Activated CD8-positive, alpha-beta memory T cell treated with anti-CD3 and anti-CD28 coated beads, Interleukin-2, amount 50 U/mL, for 24 hours (primary cell): Measurements from ENCODE around the gene NLRP6.
"Not testable (repeated sequence)": the region's sequence is repeated elsewhere in the genome, so short reads cannot be mapped to it uniquely, and the experiment has no call there.

ENCODE experiments used
- DNase-seq: peaks from one replicate; pipeline ENCODE4 v3.0.0-alpha.2; 2020; ENCODE audit errors: extremely low read depth

NLRP6 gene

DNA sequence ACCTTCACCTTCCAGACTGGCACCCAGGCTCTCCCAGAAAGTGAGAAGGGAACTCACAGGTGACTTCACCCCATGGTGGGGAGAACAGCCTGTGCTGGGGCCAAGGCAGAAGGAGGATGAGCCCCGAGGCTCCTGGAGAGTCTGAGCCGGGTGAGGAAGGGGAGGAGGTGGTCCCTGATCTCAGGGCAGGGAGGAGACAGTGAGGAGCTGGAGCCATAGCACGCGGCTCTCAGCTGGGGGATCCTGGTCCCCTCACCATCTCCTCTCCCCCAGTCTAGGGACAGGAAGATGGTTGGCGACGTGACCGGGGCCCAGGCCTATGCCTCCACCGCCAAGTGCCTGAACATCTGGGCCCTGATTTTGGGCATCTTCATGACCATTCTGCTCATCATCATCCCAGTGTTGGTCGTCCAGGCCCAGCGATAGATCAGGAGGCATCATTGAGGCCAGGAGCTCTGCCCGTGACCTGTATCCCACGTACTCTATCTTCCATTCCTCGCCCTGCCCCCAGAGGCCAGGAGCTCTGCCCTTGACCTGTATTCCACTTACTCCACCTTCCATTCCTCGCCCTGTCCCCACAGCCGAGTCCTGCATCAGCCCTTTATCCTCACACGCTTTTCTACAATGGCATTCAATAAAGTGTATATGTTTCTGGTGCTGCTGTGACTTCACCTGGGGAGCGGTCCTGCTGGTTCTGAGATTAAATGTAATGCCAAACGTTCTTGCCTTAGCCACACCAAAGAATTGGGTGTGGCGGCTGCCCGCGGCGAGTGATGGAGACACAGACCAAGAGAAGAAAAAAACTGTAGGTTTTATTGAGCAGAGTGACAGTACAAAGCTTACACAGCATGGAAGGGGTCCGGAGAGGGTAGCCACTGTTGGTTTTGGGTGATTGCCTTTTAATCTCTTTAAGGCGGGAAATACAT is 30.8 kb downstream of the NLRP6 start:
- DNase-seq, result not testable (repeated sequence)

DNA sequence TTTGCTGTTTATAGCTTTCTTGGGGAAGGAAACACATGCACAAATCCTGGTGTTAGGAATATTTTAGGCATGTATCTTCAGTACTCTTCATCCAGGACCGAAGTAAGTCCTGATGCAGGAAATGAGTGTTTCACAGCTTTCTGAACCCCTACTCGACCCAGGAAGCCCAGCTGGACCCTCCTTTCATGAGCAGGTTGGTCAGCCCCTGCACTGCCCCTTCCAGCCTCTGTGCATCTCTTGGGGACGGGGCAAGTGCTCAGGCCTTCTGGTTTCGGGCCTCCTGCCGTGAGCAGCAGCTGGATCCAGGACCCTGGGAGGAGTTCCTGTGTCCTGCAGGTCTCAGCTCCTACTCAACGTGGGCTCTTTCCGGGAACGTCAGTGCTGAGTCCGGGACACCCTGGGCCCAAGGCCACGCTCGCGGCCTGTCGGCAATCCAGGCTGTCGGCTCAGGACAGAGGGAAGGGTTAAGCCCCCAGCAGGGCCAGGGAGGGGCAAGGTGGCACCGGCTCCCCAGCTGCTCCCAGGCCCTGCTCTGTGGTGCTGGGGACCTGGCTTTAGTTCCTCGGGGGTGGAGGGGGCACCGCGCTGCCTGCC is 31.9 kb downstream of the NLRP6 start:
- not testable (repeated sequence) for DNase-seq

DNA sequence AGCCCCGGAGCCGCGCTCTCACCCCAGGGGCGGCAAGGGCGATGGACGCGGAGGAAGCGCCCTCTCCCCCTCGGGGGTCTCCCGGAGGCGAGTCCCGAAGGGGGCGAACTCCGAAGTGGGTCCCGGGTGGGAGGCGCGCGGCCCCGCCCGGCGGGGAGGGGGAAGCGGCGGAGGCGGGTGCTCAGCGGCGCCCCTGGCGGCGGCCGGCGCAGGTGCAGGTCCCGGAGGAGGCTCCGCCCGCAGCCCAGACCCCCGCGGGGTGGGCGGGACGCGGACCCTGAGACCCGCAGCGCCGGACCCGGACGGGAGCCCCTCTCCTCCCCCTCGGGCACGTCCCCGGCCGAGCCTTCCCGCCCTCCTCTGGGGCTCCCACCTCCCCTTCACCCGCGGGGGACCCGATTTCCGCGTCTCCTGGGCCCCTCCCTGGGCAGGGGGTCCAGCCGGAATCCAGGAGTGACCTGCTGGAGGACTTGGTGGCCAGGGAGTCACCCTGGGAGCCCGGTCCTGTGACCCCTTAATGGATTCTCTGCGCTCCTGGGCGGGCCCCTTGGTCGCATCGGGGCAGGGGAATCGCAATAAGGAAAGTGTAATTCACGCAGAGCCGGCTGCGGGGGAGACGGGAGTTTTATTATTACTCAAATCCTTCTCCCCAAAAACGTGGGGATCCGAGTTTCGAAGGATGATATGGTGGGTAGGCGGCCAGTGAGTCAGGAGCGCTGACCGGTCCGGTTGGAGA is 33.0 kb downstream of the NLRP6 start:
- not testable (repeated sequence) for DNase-seq

DNA sequence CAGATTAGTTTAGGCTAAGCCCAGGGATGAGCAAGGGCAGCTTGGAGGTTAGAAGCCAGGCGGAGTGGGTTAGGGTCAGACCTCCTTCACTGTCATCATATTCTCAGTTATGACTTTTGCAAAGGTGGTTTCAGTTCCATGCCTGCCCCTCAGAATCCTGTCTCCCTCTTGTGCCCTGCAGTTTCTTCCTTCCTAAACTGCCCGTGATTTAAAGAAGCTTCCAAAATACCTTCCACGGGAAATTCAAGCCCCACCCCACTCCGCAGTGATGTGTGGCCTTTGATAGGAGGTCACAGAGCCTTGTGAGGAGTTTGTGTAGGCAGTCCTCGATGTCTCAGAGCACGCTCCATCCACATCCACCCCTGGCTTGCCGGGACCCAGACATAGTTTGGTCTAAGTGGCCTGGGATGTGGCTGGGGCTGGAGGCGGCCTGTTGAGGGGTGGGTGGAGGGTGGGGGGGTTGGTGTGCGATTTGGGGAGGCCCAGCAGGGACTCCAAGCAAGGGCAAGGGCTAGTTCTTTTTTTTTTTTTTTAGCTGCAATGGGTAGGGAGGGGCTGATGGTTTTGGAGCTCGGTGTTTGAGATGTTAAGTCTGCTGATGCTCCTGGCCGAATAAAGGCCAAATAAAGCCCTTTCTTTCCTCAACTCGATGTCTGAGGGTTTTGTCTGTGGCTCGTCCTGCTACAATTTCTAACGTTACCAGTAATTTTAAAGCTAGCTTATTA is 34.0 kb downstream of the NLRP6 start:
- DNase-seq, result no peak

DNA sequence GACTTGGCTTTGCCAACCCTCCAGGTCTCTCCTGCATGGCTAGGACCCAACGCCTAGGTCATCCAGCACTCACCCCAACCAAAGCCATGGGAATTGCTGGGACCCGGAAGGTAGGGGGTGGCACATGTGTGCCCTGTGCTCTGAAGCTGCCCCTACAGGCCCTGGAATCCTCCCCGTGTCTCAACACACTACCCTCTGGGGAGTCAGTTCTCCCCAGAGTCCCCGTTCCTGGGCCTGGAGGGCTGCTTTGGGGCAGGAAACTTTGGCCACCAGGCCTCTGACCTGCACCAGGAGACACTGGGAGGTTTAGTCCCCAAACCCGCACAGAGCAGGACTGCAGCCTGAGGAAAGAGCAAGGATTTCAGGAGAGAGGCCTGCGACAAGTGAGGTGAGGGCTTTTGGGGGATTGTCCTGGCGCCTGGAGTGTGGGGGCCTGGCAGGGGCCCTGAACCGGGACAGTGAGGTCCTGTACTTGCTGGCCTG is 35.1 kb downstream of the NLRP6 start:
- DNase-seq, result no peak

DNA sequence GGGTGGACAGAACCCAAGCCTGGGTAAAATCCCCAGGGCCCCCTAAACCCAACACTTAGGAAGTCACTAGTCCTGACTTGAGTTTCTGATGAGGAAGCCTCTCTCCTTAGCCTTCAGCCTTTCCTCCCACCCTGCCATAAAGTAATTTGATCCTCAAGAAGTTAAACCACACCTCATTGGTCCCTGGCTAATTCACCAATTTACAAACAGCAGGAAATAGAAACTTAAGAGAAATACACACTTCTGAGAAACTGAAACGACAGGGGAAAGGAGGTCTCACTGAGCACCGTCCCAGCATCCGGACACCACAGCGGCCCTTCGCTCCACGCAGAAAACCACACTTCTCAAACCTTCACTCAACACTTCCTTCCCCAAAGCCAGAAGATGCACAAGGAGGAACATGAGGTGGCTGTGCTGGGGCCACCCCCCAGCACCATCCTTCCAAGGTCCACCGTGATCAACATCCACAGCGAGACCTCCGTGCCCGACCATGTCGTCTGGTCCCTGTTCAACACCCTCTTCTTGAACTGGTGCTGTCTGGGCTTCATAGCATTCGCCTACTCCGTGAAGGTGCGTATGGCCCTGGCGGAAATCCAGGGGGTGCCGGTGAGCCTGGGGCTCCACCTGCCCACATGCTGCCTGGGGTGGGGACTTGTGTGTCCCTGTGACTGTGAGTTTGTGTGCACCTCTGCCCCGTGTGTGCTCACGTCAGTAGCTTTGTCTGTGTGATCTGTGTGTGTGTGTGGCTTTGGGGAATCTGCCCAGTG is 35.8 kb downstream of the NLRP6 start, which contains the start of gene IFITM1:
Gene IFITM1, plus strand, starts transcription at position 254 of the 767 bp plus-strand sequence. Its CDS starts 131 bp downstream, at position 385.
- DNase-seq, result no peak

DNA sequence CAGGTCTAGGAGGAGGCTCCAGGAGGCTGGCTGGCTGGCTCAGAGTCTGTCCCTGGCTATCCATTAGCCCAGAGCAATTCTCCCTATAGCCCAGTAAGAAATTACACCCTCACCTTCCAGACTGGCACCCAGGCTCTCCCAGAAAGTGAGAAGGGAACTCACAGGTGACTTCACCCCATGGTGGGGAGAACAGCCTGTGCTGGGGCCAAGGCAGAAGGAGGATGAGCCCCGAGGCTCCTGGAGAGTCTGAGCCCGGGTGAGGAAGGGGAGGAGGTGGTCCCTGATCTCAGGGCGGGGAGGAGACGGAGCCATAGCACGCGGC is 36.3 kb downstream of the NLRP6 start:
- not testable (repeated sequence) for DNase-seq

DNA sequence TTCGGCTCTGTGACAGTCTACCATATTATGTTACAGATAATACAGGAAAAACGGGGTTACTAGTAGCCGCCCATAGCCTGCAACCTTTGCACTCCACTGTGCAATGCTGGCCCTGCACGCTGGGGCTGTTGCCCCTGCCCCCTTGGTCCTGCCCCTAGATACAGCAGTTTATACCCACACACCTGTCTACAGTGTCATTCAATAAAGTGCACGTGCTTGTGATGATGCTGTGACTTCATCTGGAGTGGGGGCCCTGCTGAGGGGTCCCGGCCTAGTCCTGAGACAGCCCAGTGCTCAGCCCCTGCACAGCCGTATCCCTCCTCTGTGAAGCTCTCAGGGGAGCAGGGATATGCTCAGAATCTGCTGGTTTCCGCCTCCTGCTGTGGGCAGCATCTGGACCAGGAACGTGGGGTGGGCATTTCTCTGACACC is 36.9 kb downstream of the NLRP6 start:
- DNase-seq, result no peak

DNA sequence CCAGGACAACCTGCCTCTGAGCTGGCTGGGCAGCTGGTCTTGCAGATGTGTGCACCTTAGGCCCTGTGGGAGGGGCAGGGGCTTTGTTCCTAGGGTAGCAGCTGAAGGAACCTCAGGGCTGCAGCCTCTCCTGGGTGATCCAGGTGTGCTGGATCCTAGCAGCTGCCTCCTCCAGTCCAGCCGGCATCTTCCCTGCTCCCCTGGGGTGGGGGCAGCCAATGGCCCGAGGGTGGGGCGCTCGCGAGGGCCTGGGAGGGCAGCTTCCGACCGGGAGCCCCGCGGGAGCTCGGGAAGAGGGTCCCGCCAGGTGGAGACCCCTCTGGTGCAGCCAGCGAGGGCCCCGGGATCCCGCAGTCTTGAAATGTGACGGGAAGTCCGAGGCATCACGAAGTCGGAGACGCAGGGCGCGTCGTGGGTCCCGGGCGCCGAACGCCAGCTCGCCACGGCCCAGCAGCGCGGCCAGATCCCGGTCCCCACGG is 37.3 kb downstream of the NLRP6 start:
- DNase-seq, result no peak

DNA sequence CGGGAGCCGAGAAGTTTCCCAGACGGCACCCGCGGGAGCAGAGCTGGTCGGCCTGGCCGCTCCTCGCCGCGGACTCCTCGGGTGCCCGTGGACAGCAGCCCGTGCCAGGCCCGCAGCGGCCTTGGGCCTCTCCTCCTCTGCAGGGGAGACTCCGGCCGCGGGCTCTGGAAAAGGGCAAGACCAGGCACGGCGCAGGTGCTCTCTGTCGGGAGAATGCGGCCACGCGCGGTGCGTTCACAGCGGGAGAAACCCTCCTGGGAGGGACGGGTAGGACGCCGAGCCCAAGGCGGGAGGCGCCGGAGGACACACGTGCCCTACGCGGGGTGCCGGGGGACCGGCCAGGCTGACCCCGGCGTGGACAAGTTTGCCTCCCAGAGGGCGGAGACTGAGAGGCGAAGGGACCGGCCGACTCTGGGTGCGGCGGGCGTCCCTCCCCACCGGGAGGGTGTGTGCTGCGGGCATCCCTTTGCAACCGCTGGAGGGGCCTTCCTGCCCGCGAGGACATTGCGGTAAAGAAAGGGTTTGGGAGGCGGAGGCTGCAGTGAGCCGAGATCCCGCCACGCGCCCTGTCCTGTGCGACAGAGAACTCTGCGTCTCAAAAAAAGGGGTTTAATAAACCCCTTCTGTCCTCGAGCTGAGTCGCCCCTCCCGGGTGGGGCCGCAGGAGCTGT is 38.0 kb downstream of the NLRP6 start:
- no peak for DNase-seq

DNA sequence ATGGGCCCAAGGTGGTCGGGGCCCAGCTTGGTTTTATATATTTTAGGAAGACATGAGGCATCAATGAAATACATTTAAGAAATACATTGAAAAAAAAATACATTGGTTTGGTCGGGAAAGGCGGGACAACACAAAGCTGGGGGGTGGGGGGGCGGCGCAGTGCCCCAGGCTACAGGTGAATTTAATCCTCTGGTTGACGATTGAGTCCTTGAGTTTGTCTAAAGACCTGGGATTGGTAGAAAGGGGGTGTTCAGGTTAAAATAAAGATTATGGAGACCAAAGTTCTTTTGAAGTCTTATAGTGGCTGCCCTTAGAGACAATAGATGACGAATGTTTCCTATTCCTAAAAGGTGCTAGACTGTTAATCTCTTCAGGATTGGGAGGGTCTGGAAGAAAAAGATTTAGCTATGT is 38.7 kb downstream of the NLRP6 start:
- no peak for DNase-seq

DNA sequence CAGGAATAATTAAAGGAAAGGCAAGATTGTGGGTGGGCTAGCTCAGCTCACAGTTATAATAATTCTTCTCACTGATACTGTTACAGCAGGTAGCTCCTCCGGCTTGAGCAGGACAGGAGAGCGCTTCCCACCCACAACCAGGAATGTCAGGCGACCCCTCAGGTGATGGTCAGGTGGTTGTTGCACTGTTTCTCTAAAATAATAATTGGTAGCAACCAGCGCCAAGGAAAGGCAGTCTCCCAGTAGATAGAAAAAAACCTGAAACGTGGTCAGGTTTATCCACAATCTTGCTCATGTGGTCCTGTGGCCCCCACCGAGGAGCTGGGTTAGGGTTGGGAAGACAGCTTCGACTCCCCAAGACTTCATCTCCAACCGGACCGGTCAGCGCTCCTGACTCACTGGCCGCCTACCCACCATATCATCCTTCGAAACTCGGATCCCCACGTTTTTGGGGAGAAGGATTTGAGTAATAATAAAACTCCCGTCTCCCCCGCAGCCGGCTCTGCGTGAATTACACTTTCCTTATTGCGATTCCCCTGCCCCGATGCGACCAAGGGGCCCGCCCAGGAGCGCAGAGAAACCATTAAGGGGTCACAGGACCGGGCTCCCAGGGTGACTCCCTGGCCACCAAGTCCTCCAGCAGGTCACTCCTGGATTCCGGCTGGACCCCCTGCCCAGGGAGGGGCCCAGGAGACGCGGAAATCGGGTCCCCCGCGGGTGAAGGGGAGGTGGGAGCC is 39.6 kb downstream of the NLRP6 start:
- DNase-seq, result not testable (repeated sequence)

DNA sequence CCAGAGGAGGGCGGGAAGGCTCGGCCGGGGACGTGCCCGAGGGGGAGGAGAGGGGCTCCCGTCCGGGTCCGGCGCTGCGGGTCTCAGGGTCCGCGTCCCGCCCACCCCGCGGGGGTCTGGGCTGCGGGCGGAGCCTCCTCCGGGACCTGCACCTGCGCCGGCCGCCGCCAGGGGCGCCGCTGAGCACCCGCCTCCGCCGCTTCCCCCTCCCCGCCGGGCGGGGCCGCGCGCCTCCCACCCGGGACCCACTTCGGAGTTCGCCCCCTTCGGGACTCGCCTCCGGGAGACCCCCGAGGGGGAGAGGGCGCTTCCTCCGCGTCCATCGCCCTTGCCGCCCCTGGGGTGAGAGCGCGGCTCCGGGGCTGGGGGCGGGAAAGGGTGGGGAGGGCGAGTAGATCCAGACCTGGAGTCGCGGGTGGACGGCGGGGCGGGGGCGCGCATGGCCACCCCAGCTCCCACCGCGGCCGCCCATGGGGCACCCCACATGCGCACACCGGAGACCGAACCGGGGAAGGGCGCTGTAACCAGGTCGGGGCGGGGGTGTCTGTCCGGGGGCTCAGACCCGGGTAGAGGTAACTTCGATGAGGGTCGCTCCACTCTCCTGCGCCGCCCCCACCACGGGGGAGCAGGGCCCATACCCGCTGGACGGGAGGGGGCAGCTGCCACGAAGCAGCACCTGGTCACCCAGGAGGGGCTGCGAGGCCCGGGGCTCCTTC is 40.4 kb downstream of the NLRP6 start:
- not testable (repeated sequence) for DNase-seq

DNA sequence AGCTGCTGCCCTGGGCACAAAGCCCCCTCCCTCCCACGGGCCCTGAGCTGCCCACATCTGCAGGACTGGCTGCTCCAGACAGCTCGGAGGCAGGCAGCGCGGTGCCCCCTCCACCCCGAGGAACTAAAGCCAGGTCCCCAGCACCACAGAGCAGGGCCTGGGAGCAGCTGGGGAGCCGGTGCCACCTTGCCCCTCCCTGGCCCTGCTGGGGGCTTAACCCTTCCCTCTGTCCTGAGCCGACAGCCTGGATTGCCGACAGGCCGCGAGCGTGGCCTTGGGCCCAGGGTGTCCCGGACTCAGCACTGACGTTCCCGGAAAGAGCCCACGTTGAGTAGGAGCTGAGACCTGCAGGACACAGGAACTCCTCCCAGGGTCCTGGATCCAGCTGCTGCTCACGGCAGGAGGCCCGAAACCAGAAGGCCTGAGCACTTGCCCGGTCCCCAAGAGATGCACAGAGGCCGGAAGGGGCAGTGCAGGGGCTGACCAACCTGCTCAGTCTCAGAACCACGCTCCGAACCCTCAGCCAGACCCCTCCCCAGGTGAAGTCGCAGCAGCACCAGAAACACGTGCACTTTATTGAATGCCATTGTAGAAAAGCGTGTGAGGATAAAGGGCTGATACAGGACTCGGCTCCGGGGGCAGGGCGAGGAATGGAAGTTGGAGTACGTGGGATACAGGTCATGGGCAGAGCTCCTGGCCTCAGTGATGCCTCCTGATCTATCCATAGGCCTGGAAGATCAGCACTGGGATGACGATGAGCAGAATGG is 41.1 kb downstream of the NLRP6 start:
- not testable (repeated sequence) for DNase-seq

DNA sequence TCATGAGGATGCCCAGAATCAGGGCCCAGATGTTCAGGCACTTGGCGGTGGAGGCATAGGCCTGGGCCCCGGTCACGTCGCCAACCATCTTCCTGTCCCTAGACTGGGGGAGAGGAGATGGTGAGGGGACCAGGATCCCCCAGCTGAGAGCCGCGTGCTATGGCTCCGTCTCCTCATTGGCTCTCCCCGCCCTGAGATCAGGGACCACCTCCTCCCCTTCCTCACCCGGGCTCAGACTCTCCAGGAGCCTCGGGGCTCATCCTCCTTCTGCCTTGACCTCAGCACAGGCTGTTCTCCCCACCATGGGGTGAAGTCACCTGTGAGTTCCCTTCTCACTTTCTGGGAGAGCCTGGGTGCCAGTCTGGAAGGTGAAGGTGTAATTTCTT is 41.7 kb downstream of the NLRP6 start:
- not testable (repeated sequence) for DNase-seq

DNA sequence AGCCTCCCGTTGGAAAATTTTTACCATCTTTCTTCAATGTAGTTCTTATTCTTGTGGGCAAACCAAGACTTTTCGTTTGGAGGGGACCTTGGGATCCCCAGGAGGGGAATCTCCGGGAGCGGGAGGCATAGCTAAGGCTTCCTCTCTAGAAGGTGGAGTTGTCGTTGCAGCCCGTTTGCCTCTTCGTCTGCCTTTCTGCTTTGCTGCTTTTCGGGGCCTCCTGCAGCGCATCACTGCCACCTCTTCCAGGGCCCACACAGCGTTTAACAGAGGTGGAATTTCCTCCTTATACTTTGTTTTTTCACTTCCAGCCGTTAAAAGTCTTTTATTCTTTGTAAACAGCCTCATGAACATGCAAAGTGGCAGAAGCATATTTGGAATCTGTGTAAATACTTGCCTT is 45.9 kb downstream of the NLRP6 start:
- DNase-seq, result no peak

DNA sequence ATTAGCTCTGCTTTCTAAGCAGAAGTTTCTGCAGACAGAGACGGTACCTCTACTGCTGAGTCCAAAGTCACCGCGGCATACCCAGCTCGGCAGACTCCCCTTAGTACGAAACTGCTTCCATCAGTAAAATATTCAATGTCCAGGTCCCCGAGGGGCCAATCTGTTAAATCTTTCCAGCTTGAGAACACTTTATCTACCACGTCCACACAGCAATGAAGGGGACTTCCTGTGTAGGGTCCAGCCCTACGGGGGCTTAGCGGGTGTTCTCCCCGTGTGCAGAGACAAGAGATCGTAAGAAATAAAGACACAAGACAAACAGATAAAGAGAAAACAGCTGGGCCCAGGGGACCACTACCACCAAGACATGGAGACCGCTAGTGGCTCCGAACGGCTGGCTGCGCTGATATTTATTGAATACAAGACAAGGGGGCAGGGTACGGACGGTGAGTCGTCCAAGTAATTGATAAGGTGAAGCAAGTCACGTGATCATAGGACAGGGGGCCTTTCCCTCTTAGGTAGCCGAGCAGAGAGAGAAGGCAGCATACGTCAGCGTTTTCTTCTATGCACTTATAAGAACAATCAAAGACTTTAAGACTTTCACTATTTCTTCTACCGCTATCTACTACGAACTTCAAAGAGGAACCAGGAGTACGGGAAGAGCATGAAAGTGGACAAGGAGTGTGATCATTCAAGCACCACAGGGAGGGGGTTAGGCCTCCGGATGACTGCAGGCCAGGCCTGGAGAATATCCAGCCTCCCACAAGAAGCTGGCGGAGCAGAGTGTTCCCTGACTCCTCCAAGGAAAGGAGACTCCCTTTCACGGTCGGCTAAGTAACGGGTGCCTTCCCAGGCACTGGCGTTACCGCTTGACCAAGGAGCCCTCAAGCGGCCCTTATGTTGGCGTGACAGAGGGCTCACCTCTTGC is 46.6 kb downstream of the NLRP6 start:
- not testable (repeated sequence) for DNase-seq
